ENCODE results near the gene DDX1. TPM values are rescaled to one million over a fixed set of nuclear protein-coding genes. Genes with fewer than 3 reads are reported as not detected.

Gene DDX1
- total RNA-seq, 1 experiment from 2014 or later = 106 TPM

GRCh38 chr2:15556311-15556930 is 35.2 kb upstream of the DDX1 start:
- no peak for DNase-seq
- intact Hi-C loops (cut with micrococcal nuclease; ENCODE audit: unreplicated experiment) = no loop called here

DNA sequence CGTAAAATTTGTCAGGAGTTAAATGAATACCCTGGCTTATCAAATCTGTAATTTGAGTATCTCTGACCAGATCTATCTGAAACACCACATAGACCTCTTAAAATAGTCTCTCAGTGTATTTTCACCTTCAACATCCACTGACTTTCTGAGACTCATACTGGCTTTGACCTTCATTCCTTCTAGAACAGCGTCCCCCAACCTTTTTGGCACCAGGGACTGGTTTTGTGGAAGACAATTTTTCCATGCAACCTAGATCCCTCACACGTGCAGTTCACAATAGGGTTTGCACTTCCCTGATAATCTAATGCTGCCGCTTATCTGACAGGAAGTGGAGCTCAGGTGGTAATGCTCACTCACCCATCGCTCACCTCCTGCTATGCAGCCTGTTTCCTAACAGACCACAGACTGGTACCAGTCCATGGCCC is 33.8 kb upstream of the DDX1 start:
- peak overlapping the region; percentile 52 for H3K27ac Mint-ChIP-seq (ENCODE audit: unreplicated experiment)
- peaks cover 19% of the 10 kb centered on the region for H3K36me3 Mint-ChIP-seq (ENCODE audit: insufficient read depth, unreplicated experiment)
- CTCF ChIA-PET = interaction anchor here (0.5 kb wide), 1 partner anchor 1771 kb away, joined by 3 read pairs; no protein-coding TSS in a partner anchor
- no TSS peak for BruUV-seq (replicated peaks)
- TF ChIP-seq CTCF (IDR thresholded peaks at IDR 0.05; ENCODE audit: unreplicated experiment) = no peak
- peaks cover 13% of the 10 kb centered on the region for H3K4me1 Mint-ChIP-seq (ENCODE audit: low read depth, unreplicated experiment)
- no peak for DNase-seq
- no peaks in the 10 kb centered on the region for H3K9me3 Mint-ChIP-seq (ENCODE audit: low read depth, unreplicated experiment)
- no peaks in the 10 kb centered on the region for H3K27me3 Mint-ChIP-seq (ENCODE audit: unreplicated experiment)
- no peak overlapping the region for H3K4me3 Mint-ChIP-seq (ENCODE audit: low read depth, unreplicated experiment)
- intact Hi-C loops (cut with micrococcal nuclease; ENCODE audit: unreplicated experiment) = no loop called here

More at GRCh38 chr2:15556311-15556930, 35.2 kb upstream of the DDX1 start:
- CTCF ChIA-PET = no interaction called here
- Mint-ChIP-seq H3K9me3 (ENCODE audit: low read depth, unreplicated experiment) (no peaks in the 10 kb centered on the region), H3K4me3 (ENCODE audit: low read depth, unreplicated experiment) (no peak overlapping the region), H3K4me1 (ENCODE audit: low read depth, unreplicated experiment) (peaks cover 6% of the 10 kb centered on the region), H3K27ac (ENCODE audit: unreplicated experiment) (no peak overlapping the region), H3K27me3 (ENCODE audit: unreplicated experiment) (no peaks in the 10 kb centered on the region), H3K36me3 (ENCODE audit: insufficient read depth, unreplicated experiment) (peaks cover 14% of the 10 kb centered on the region)
- no peak for TF ChIP-seq CTCF (IDR thresholded peaks at IDR 0.05; ENCODE audit: unreplicated experiment)
- BruUV-seq (replicated peaks) = no TSS peak

GRCh38 chr2:15559379-15560139 is 32.1 kb upstream of the DDX1 start:
- Mint-ChIP-seq H3K4me3 (ENCODE audit: low read depth, unreplicated experiment) (peak overlapping the region; percentile 96), H3K4me1 (ENCODE audit: low read depth, unreplicated experiment) (peaks cover 20% of the 10 kb centered on the region), H3K36me3 (ENCODE audit: insufficient read depth, unreplicated experiment) (peaks cover 19% of the 10 kb centered on the region), H3K9me3 (ENCODE audit: low read depth, unreplicated experiment) (no peaks in the 10 kb centered on the region), H3K27ac (ENCODE audit: unreplicated experiment) (no peak overlapping the region), H3K27me3 (ENCODE audit: unreplicated experiment) (no peaks in the 10 kb centered on the region)
- no peak for TF ChIP-seq CTCF (IDR thresholded peaks at IDR 0.05; ENCODE audit: unreplicated experiment)
- no peak for DNase-seq
- CTCF ChIA-PET = interaction anchor here (0.7 kb wide), 2 partner anchors 319 to 320 kb away, joined by 3 read pairs; no protein-coding TSS in a partner anchor
- intact Hi-C loops (cut with micrococcal nuclease; ENCODE audit: unreplicated experiment) = no loop called here
- BruUV-seq (replicated peaks) = TSS peak; percentile 54

DNA sequence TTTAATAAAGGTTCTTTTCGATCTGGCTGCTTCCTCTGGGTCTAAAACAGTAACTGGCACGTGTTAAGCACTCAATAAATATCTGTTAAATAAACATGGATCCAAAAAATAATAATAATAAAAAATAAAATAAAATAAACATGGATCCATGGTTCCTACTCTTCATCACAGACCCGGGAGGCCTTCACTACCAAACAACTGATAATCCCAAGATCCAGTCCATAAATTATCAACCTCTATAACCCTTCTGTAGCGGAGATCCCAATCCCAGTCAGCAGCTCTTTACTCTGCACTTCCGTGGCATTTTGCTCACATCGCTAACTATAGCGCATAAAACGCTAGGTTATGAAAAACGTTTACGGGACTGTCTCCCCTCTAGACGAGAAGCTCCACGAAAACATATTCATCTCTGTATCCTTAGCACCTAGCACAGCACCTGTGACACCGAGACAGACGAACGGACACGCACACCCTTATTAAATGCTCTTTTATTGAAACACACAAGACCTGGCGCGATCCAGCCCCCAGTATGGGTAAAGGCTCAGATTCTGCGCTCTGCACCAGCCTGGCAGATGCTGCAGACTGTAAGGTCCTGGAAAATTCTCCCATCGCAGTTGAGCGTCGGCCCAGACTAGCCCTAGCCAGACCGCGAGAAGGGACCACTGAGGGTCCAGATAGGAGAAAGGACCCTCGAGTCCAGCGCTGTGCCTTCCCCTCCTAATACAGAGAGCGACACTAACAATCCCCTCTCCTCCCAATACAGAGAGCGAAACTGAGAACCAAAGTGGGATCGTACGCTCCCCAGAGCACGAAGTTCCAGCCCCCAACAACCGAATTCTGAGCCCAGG is 31.3 kb upstream of the DDX1 start:
- H3K27ac Mint-ChIP-seq (ENCODE audit: unreplicated experiment) = peak overlapping the region; percentile 77
- no TSS peak for BruUV-seq (replicated peaks)

More for the DNA sequence above, 31.3 kb upstream of the DDX1 start:
- H3K4me1 Mint-ChIP-seq (ENCODE audit: low read depth, unreplicated experiment) = peaks cover 20% of the 10 kb centered on the region
- TF ChIP-seq CTCF (IDR thresholded peaks at IDR 0.05; ENCODE audit: unreplicated experiment) = no peak
- peak overlapping the region; percentile 96 for H3K4me3 Mint-ChIP-seq (ENCODE audit: low read depth, unreplicated experiment)
- peak; percentile 10 for DNase-seq
- peaks cover 19% of the 10 kb centered on the region for H3K36me3 Mint-ChIP-seq (ENCODE audit: insufficient read depth, unreplicated experiment)
- H3K9me3 Mint-ChIP-seq (ENCODE audit: low read depth, unreplicated experiment) = no peaks in the 10 kb centered on the region
- H3K27me3 Mint-ChIP-seq (ENCODE audit: unreplicated experiment) = no peaks in the 10 kb centered on the region
- intact Hi-C loops (cut with micrococcal nuclease; ENCODE audit: unreplicated experiment) = no loop called here
- CTCF ChIA-PET = interaction anchor here (1.3 to 2.0 kb wide), 3 partner anchors 14 to 1263 kb away, joined by 3 to 7 read pairs (median 5); no protein-coding TSS in a partner anchor

Data from Calu3 (cell line).